Bronchial epithelial cell (primary cell): Measurements from ENCODE around the gene HAND2. TPM values are rescaled to one million over a fixed set of nuclear protein-coding genes. Genes with fewer than 3 reads are reported as not detected.
A peak's percentile ranks its signal among the peaks of the same experiment; 100 is the strongest.

Experiments used
- DNase-seq: peaks from one replicate; pipeline ENCODE4 v3.0.0-alpha.2; 2010; ENCODE audit warnings: low read depth
- FAIRE-seq: peaks from 2 replicates; lab custom pipeline; 2011; peaks lifted over from hg19 to GRCh38; lab: Jason Lieb, UNC
- H3K27me3 ChIP-seq: 2 replicates; pipeline ENCODE4 v1.5.1; 2011; ENCODE audit warnings: low read length; ENCODE audit not compliant: control insufficient read depth, insufficient read depth
- H3K36me3 ChIP-seq: 2 replicates; pipeline ENCODE4 v1.5.1; 2011; ENCODE audit warnings: low read length; ENCODE audit not compliant: control insufficient read depth, insufficient read depth
- H3K4me3 ChIP-seq: 2 replicates; pipeline ENCODE4 v1.5.1; 2011; ENCODE audit warnings: mild to moderate bottlenecking, low read depth, low read length, control low read depth
- total RNA-seq: library from RNA; depleted of rRNA; stranded (reverse); fragments of >200 nt; gene quantifications from 2 replicates; pipeline ENCODE4 v1.2.1, GENCODE V29; 2014
- TF ChIP-seq, protein P1 (sequence below): IDR thresholded peaks from 2 replicates; pipeline ENCODE4 v1.5.1; 2011; ENCODE audit warnings: mild to moderate bottlenecking, moderate library complexity, low read length, control low read depth, inconsistent platforms; ENCODE audit not compliant: insufficient read depth, severe bottlenecking

HAND2 gene
- total RNA-seq, 1 donor from 2014 or later: 1.1 TPM

DNA sequence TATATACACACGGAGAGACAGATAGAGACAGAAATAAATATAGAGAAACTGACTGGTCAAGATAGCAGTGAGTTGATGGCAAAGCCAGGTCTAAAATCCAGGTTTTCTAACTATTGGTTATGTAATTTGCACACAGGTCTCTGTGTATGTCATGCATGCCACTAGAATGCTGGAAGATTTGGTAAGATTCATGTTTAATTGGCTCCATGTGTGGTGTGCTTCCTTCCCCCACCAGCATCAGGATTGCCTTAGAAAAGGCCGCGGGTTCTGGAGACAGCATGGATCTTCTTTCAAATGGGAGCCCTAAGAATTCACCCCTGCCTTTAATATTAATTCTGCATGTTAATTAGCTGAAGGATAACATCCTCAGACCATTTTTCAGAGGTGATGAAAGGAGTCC, 31.3 kb downstream of the HAND2 start:
- FAIRE-seq (no peak), DNase-seq (no peak)
- Histone ChIP-seq H3K36me3 (no peaks in the 10 kb centered on the region), H3K4me3 (no peak overlapping the region), H3K27me3 (peaks cover 5% of the 10 kb centered on the region)
- TF ChIP-seq, protein P1, sequence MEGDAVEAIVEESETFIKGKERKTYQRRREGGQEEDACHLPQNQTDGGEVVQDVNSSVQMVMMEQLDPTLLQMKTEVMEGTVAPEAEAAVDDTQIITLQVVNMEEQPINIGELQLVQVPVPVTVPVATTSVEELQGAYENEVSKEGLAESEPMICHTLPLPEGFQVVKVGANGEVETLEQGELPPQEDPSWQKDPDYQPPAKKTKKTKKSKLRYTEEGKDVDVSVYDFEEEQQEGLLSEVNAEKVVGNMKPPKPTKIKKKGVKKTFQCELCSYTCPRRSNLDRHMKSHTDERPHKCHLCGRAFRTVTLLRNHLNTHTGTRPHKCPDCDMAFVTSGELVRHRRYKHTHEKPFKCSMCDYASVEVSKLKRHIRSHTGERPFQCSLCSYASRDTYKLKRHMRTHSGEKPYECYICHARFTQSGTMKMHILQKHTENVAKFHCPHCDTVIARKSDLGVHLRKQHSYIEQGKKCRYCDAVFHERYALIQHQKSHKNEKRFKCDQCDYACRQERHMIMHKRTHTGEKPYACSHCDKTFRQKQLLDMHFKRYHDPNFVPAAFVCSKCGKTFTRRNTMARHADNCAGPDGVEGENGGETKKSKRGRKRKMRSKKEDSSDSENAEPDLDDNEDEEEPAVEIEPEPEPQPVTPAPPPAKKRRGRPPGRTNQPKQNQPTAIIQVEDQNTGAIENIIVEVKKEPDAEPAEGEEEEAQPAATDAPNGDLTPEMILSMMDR: no peak

DNA sequence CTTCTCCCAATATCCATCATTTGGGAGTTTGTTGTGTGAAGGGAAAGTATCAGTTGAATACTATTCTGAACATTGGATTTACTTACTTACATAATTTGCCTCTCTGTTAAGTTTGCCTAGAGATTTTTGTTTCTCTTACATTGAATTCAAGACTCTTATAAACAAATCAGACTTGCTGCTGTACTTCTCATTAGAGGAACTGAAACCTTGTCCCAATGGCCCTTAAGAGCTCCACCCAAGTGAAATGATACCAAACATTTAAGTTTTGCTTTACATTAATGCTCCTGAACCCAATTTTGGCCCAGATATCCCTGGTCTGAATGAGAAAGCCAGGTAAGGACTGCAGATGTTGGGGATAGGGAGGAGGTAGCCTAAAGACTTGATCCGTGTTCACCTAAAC, 32.0 kb downstream of the HAND2 start:
- H3K4me3 ChIP-seq: no peak overlapping the region
- TF ChIP-seq, protein P1: no peak
- H3K27me3 ChIP-seq: peaks cover 5% of the 10 kb centered on the region
- no peak for FAIRE-seq
- no peak for DNase-seq
- H3K36me3 ChIP-seq: no peaks in the 10 kb centered on the region

DNA sequence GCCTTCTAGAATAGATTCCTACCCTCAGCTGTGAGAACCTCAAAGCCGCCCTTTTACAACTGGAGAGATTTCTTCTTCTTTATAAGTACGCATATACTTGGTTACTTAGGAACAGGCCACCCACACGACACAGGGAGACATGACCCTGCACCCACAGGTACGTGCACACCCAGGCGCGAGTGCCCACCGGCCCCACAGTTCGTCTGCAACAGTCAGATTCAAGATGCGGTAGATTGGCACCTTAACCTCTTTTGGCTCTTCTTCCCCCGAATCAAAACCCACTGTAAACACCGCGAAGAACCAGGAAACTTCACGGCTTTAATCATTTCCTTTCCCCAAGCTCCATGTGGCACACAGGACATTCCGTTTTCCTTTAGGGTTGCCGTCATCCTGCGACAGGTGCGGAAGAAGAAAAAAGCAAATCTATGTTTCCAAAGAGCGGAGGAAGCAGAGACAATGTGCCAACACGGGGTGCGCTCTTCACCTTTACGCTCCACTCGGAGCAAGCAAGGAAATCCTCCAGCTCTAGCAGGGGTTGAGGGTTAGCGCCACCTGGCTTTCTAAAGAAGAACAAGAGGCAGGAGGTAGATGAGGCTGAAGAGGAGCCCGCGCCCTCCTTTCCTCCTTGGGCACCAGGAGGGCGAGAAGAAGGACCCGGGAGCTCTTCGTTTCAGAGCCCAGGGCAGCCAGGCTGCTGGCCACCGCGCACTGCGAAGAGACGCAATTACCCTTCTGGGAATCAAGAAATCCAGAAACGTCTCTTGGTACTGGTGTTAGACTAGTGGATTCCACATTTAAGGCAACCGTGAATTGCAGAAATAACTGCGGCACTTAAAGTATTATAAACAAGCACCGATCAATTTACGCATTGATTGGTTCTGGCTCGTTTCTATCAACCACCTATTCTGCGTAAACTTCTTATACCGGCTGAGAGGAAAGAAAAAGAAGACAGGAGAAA, 35.7 kb downstream of the HAND2 start:
- peaks cover 2% of the 10 kb centered on the region for H3K27me3 ChIP-seq
- TF ChIP-seq, protein P1: peak; percentile 87
- H3K36me3 ChIP-seq: no peaks in the 10 kb centered on the region
- peak overlapping the region; percentile 32 for H3K4me3 ChIP-seq
- DNase-seq (peak; percentile 53), FAIRE-seq (no peak)

DNA sequence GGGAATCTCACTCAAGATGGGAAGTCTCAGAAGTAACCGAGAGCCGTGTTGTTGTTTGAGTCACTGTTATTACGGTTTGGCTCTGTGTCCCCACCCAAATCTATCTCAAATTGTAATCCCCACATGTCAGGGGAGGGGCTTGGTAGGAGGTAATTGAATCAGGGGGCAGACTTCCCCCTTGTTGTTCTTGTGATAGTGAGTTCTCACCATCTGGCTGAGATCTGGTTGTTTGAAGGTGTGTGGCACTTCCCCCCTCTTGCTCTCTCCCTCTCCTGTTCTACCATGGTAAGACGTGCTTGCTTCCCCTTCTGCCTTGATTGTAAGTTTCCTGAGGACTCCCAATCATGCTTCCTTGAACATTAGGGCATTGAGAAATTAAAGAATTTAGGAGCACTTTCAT, 37.0 kb downstream of the HAND2 start:
- no peak for FAIRE-seq
- peaks cover 2% of the 10 kb centered on the region for H3K27me3 ChIP-seq
- H3K4me3 ChIP-seq: no peak overlapping the region
- TF ChIP-seq, protein P1: no peak
- DNase-seq: no peak
- no peaks in the 10 kb centered on the region for H3K36me3 ChIP-seq

DNA sequence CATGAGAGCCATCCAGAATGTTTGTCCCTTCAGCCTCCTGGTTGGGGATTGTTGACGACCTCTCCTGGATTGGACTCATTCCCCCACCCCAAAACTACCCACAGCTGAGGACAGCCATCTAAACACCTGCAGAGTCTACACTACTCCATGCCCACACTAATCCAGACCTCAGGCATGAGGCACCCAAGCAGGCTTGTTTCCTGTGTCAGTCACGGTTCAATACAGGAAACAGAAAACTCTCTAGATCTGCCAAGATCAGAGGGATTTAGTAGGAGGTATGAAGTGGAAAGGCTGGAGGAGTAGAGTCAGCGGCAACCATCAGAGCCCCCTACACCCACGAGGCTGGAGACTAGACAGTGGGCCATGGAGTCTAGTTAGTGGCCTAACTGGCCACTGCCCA, 37.7 kb downstream of the HAND2 start:
- no peak for DNase-seq

More for the DNA sequence above, 37.7 kb downstream of the HAND2 start:
- H3K36me3 ChIP-seq: no peaks in the 10 kb centered on the region
- no peak for FAIRE-seq
- H3K27me3 ChIP-seq: peaks cover 2% of the 10 kb centered on the region
- TF ChIP-seq, protein P1: no peak
- no peak overlapping the region for H3K4me3 ChIP-seq
